Endothelial cell (in vitro differentiated cells): ENCODE data around the gene SEC63. TPM values are rescaled to one million over a fixed set of nuclear protein-coding genes. Genes with fewer than 3 reads are reported as not detected.
"Not testable (repeated sequence)": the region's sequence is repeated elsewhere in the genome, so short reads cannot be mapped to it uniquely, and the experiment has no call there.

Experiments
- DNase-seq: peaks from one replicate; pipeline ENCODE4 v3.0.0; 2021; ENCODE audit warnings: low spot score
- H3K27ac Mint-ChIP-seq: one replicate; pipeline ENCODE4 v1.8.0; 2021; ENCODE audit warnings: mixed read lengths, inconsistent platforms; ENCODE audit not compliant: unreplicated experiment
- H3K27me3 Mint-ChIP-seq: one replicate; pipeline ENCODE4 v1.8.0; 2021; ENCODE audit warnings: mild to moderate bottlenecking, moderate library complexity, mixed read lengths, inconsistent platforms; ENCODE audit not compliant: unreplicated experiment
- H3K36me3 Mint-ChIP-seq: one replicate; pipeline ENCODE4 v1.8.0; 2021; ENCODE audit warnings: mild to moderate bottlenecking, low read depth, mixed read lengths, inconsistent platforms; ENCODE audit not compliant: unreplicated experiment
- H3K4me1 Mint-ChIP-seq: one replicate; pipeline ENCODE4 v1.8.0; 2021; ENCODE audit warnings: mild to moderate bottlenecking, mixed read lengths, inconsistent platforms; ENCODE audit not compliant: unreplicated experiment
- H3K4me3 Mint-ChIP-seq: one replicate; pipeline ENCODE4 v1.8.0; 2021; ENCODE audit warnings: mild to moderate bottlenecking, mixed read lengths, inconsistent platforms; ENCODE audit not compliant: unreplicated experiment
- H3K9me3 Mint-ChIP-seq: one replicate; pipeline ENCODE4 v1.8.0; 2021; ENCODE audit warnings: mixed read lengths, inconsistent platforms; ENCODE audit not compliant: unreplicated experiment
- CTCF ChIP-seq: fragments of 200-600 bp; sonication (generic); IDR thresholded peaks from one replicate; pipeline ENCODE4 v1.5.0; 2021; ENCODE audit warnings: antibody characterized with exemption; ENCODE audit not compliant: unreplicated experiment
- total RNA-seq: library from RNA; stranded (reverse); fragmentation: NEBNext Ultra II Directional; extraction: Animal tissue kit (Norgen Biotek cat#: 25700); gene quantifications from one replicate; pipeline ENCODE4 v1.2.1, GENCODE V29; 2021; ENCODE audit not compliant: unreplicated experiment

SEC63 gene
- total RNA-seq, 1 donor from 2014 or later, result 120 TPM

GRCh38 chr6:107941199-107941598, 16.8 kb downstream of the SEC63 start:
- no peak for DNase-seq
- Mint-ChIP-seq H3K27me3 (peaks cover 3% of the 10 kb centered on the region), H3K27ac (no peak overlapping the region), H3K36me3 (peaks cover 16% of the 10 kb centered on the region), H3K9me3 (no peaks in the 10 kb centered on the region), H3K4me1 (no peaks in the 10 kb centered on the region), H3K4me3 (no peak overlapping the region)
- TF ChIP-seq CTCF, result no peak

GRCh38 chr6:107936910-107937292, 21.1 kb downstream of the SEC63 start:
- H3K9me3 Mint-ChIP-seq, DNase-seq, H3K4me1 Mint-ChIP-seq, H3K4me3 Mint-ChIP-seq, H3K27me3 Mint-ChIP-seq, H3K27ac Mint-ChIP-seq: not testable (repeated sequence)
- peaks cover 29% of the 10 kb centered on the region for H3K36me3 Mint-ChIP-seq

GRCh38 chr6:107936162-107936909, 21.7 kb downstream of the SEC63 start:
- H3K4me3 Mint-ChIP-seq, result no peak overlapping the region
- no peaks in the 10 kb centered on the region for H3K9me3 Mint-ChIP-seq
- no peak overlapping the region for H3K27ac Mint-ChIP-seq
- H3K27me3 Mint-ChIP-seq, result peaks cover 7% of the 10 kb centered on the region
- no peak for TF ChIP-seq CTCF
- H3K36me3 Mint-ChIP-seq, result peaks cover 30% of the 10 kb centered on the region
- DNase-seq, result no peak
- H3K4me1 Mint-ChIP-seq, result no peaks in the 10 kb centered on the region

GRCh38 chr6:107934229-107934628, 23.8 kb downstream of the SEC63 start:
- not testable (repeated sequence) for H3K27ac Mint-ChIP-seq, H3K27me3 Mint-ChIP-seq, DNase-seq, H3K9me3 Mint-ChIP-seq, H3K4me1 Mint-ChIP-seq, H3K4me3 Mint-ChIP-seq
- H3K36me3 Mint-ChIP-seq, result peaks cover 35% of the 10 kb centered on the region

- H3K9me3 Mint-ChIP-seq, result no peaks in the 10 kb centered on the region
- no peak for TF ChIP-seq CTCF
- peak overlapping the region; percentile 13 for H3K4me3 Mint-ChIP-seq
- H3K36me3 Mint-ChIP-seq, result peaks cover 43% of the 10 kb centered on the region
- no peak overlapping the region for H3K27ac Mint-ChIP-seq
- H3K4me1 Mint-ChIP-seq, result no peaks in the 10 kb centered on the region
- H3K27me3 Mint-ChIP-seq, result peaks cover 6% of the 10 kb centered on the region
- DNase-seq, result no peak
Observed at GRCh38 chr6:107932580-107932979, 25.4 kb downstream of the SEC63 start.

GRCh38 chr6:107931894-107932293, 26.1 kb downstream of the SEC63 start:
- Mint-ChIP-seq H3K27me3 (peaks cover 4% of the 10 kb centered on the region), H3K9me3 (no peaks in the 10 kb centered on the region), H3K4me1 (no peaks in the 10 kb centered on the region), H3K4me3 (no peak overlapping the region), H3K27ac (no peak overlapping the region), H3K36me3 (peaks cover 40% of the 10 kb centered on the region)
- TF ChIP-seq CTCF, result no peak
- no peak for DNase-seq
